ENCODE measurements around the gene PRR36.
A peak's percentile ranks its signal among the peaks of the same experiment; 100 is the strongest.

Gene PRR36

GRCh38 chr19:7842661-7843294, 31.4 kb downstream of the PRR36 start:
- no peak for DNase-seq

GRCh38 chr19:7841751-7842660, 32.2 kb downstream of the PRR36 start:
- DNase-seq: no peak

- no peak for DNase-seq
Observed at GRCh38 chr19:7840629-7841028, 33.6 kb downstream of the PRR36 start.

GRCh38 chr19:7839476-7839875, 34.7 kb downstream of the PRR36 start:
- no peak for DNase-seq

- no peak for DNase-seq
Observed at GRCh38 chr19:7833225-7834099, 40.7 kb downstream of the PRR36 start.

GRCh38 chr19:7832781-7833180, 41.4 kb downstream of the PRR36 start:
- DNase-seq: no peak

- no peak for DNase-seq
Observed at GRCh38 chr19:7832009-7832408, 42.2 kb downstream of the PRR36 start.

- no peak for DNase-seq
Observed at GRCh38 chr19:7831452-7831851, 42.7 kb downstream of the PRR36 start.

- DNase-seq: no peak
Observed at GRCh38 chr19:7830823-7831222, 43.4 kb downstream of the PRR36 start.

- DNase-seq: no peak
Observed at GRCh38 chr19:7830272-7830771, 43.9 kb downstream of the PRR36 start.

GRCh38 chr19:7829561-7830271, 44.5 kb downstream of the PRR36 start, which contains the start of gene EVI5L:
Gene EVI5L (plus strand): TSS chr19:7830218. CDS start chr19:7846543, 16,325 bp downstream.
- peak; percentile 100 for DNase-seq

GRCh38 chr19:7829166-7829520, 45.0 kb downstream of the PRR36 start:
- DNase-seq: no peak

GRCh38 chr19:7823686-7824301, 50.4 kb downstream of the PRR36 start:
- no peak for DNase-seq

- DNase-seq: no peak
Observed at GRCh38 chr19:7822910-7823515, 51.2 kb downstream of the PRR36 start.

GRCh38 chr19:7820588-7820987, 53.6 kb downstream of the PRR36 start:
- DNase-seq: no peak

- no peak for DNase-seq
Observed at GRCh38 chr19:7819337-7819736, 54.9 kb downstream of the PRR36 start.

- no peak for DNase-seq
Observed at GRCh38 chr19:7818806-7819205, 55.4 kb downstream of the PRR36 start.

Measured in activated CD4-positive, alpha-beta T cell treated with anti-CD3 and anti-CD28 coated beads, Interleukin-2, amount 50 U/mL, for 1 hour (primary cell).